Peyer's patch (tissue), 4 donors: Measurements from ENCODE around the gene SLC22A31.

Experiments
- CTCF ChIP-seq, 6 experiments: fragments of 450-650 bp in 4 of 6; fragments of 200-600 bp in 2 of 6; sonication (generic) in 1 of 6; IDR thresholded peaks; one replicate each; pipeline ENCODE4 v1.5.1; 2017 to 2019; ENCODE audit warnings: antibody characterized with exemption in 6 of 6, mild to moderate bottlenecking in 3 of 6, moderate library complexity in 1 of 6
- POLR2A ChIP-seq, 2 donors: fragments of 450-650 bp; IDR thresholded peaks; one replicate each; pipeline ENCODE4 v1.5.1; 2017; ENCODE audit warnings: antibody characterized with exemption in 2 of 2, mild to moderate bottlenecking in 2 of 2, moderate library complexity in 2 of 2

- no peak for TF ChIP-seq CTCF (IDR thresholded peaks at IDR 0.05)
- no peak for TF ChIP-seq POLR2A (IDR thresholded peaks at IDR 0.05)
These were observed 15.2 kb downstream of the SLC22A31 start for GRCh38 chr16:89184933-89185794.
